NCI-H2081 treated with DMSO at 0.1 percent for 48 hours (cell line): ENCODE results near the gene ARHGAP26.
"Not testable (repeated sequence)": the region's sequence is repeated elsewhere in the genome, so short reads cannot be mapped to it uniquely, and the experiment has no call there.

Source experiments
- DNase-seq: peaks from one replicate; lab custom pipeline; 2025; lab: John Stamatoyannopoulos, UW

ARHGAP26 gene

GRCh38 chr5:142931896-142932686 is 161.9 kb downstream of the ARHGAP26 start:
- no peak for DNase-seq

- DNase-seq, result no peak
Measured at GRCh38 chr5:142934051-142934762, 164.0 kb downstream of the ARHGAP26 start.

- DNase-seq, result no peak
Measured at GRCh38 chr5:142935014-142935413, 164.8 kb downstream of the ARHGAP26 start.

GRCh38 chr5:142937374-142937773 is 167.2 kb downstream of the ARHGAP26 start:
- no peak for DNase-seq

GRCh38 chr5:142938266-142938880 is 168.2 kb downstream of the ARHGAP26 start:
- no peak for DNase-seq

GRCh38 chr5:142939006-142939405 is 168.8 kb downstream of the ARHGAP26 start:
- DNase-seq, result no peak

- DNase-seq, result no peak
Measured at GRCh38 chr5:142939884-142940283, 169.7 kb downstream of the ARHGAP26 start.

GRCh38 chr5:142941245-142941644 is 171.1 kb downstream of the ARHGAP26 start:
- no peak for DNase-seq

GRCh38 chr5:142942901-142943300 is 172.7 kb downstream of the ARHGAP26 start:
- DNase-seq, result no peak

GRCh38 chr5:142944140-142944539 is 174.0 kb downstream of the ARHGAP26 start:
- DNase-seq, result no peak

- DNase-seq, result no peak
Measured at GRCh38 chr5:142945321-142945720, 175.1 kb downstream of the ARHGAP26 start.

- DNase-seq, result no peak
Measured at GRCh38 chr5:142945845-142946244, 175.7 kb downstream of the ARHGAP26 start.

- no peak for DNase-seq
Measured at GRCh38 chr5:142946547-142947426, 176.6 kb downstream of the ARHGAP26 start.

- no peak for DNase-seq
Measured at GRCh38 chr5:142947427-142947709, 177.2 kb downstream of the ARHGAP26 start.

- no peak for DNase-seq
Measured at GRCh38 chr5:142952229-142952628, 182.1 kb downstream of the ARHGAP26 start.

- not testable (repeated sequence) for DNase-seq
Measured at GRCh38 chr5:142952871-142953270, 182.7 kb downstream of the ARHGAP26 start.

- no peak for DNase-seq
Measured at GRCh38 chr5:142954455-142954854, 184.3 kb downstream of the ARHGAP26 start.

- no peak for DNase-seq
Measured at GRCh38 chr5:142955628-142956027, 185.5 kb downstream of the ARHGAP26 start.

GRCh38 chr5:142957528-142957927 is 187.4 kb downstream of the ARHGAP26 start:
- no peak for DNase-seq

GRCh38 chr5:142958944-142959682 is 188.9 kb downstream of the ARHGAP26 start:
- DNase-seq, result no peak
